GM18861 (cell line): ENCODE data around the gene SLC30A5.
A peak's percentile ranks its signal among the peaks of the same experiment; 100 is the strongest.
"Not testable (repeated sequence)": the region's sequence is repeated elsewhere in the genome, so short reads cannot be mapped to it uniquely, and the experiment has no call there.

Experiments used
- ATAC-seq: cut with Tn5 transposase; IDR thresholded peaks from one replicate; pipeline ENCODE4 v1.9.1; 2021; ENCODE audit not compliant: unreplicated experiment

Gene SLC30A5

GRCh38 chr5:69103521-69103920 lies 9.7 kb downstream of the SLC30A5 start:
- no peak for ATAC-seq

- ATAC-seq = peak; percentile 94
Measured at GRCh38 chr5:69105996-69106906, 12.4 kb downstream of the SLC30A5 start.

- ATAC-seq = not testable (repeated sequence)
Measured at GRCh38 chr5:69108367-69108766, 14.6 kb downstream of the SLC30A5 start.

GRCh38 chr5:69113851-69114250 lies 20.0 kb downstream of the SLC30A5 start:
- ATAC-seq = no peak

GRCh38 chr5:69115526-69115925 lies 21.7 kb downstream of the SLC30A5 start:
- ATAC-seq = no peak

GRCh38 chr5:69129413-69129812 lies 35.6 kb downstream of the SLC30A5 start:
- ATAC-seq = no peak

- no peak for ATAC-seq
Measured at GRCh38 chr5:69130241-69130640, 36.4 kb downstream of the SLC30A5 start.

- no peak for ATAC-seq
Measured at GRCh38 chr5:69131304-69131703, 37.5 kb downstream of the SLC30A5 start.

- ATAC-seq = no peak
Measured at GRCh38 chr5:69134126-69134525, 40.3 kb downstream of the SLC30A5 start.

- peak; percentile 92 for ATAC-seq
Measured at GRCh38 chr5:69136293-69136692, 42.5 kb downstream of the SLC30A5 start.

- ATAC-seq = not testable (repeated sequence)
Measured at GRCh38 chr5:69137208-69137607, 43.4 kb downstream of the SLC30A5 start.

- ATAC-seq = no peak
Measured at GRCh38 chr5:69137807-69138206, 44.0 kb downstream of the SLC30A5 start.

GRCh38 chr5:69138766-69139165 lies 45.0 kb downstream of the SLC30A5 start:
- no peak for ATAC-seq

- ATAC-seq = not testable (repeated sequence)
Measured at GRCh38 chr5:69140239-69140638, 46.4 kb downstream of the SLC30A5 start.

- no peak for ATAC-seq
Measured at GRCh38 chr5:69140827-69141226, 47.0 kb downstream of the SLC30A5 start.

- ATAC-seq = not testable (repeated sequence)
Measured at GRCh38 chr5:69148576-69148975, 54.8 kb downstream of the SLC30A5 start.

GRCh38 chr5:69148981-69149675 lies 55.3 kb downstream of the SLC30A5 start:
- no peak for ATAC-seq

GRCh38 chr5:69149676-69150010 lies 55.8 kb downstream of the SLC30A5 start:
- ATAC-seq = no peak

GRCh38 chr5:69152731-69153130 lies 58.9 kb downstream of the SLC30A5 start:
- no peak for ATAC-seq

- no peak for ATAC-seq
Measured at GRCh38 chr5:69156456-69156855, 62.6 kb downstream of the SLC30A5 start.

GRCh38 chr5:69158039-69158438 lies 64.2 kb downstream of the SLC30A5 start:
- no peak for ATAC-seq

GRCh38 chr5:69160651-69161050 lies 66.8 kb downstream of the SLC30A5 start:
- no peak for ATAC-seq
